Measurements from ENCODE around the gene MRTO4. TPM values are rescaled to one million over a fixed set of nuclear protein-coding genes. Genes with fewer than 3 reads are reported as not detected.

The MRTO4 gene
- total and polyA plus RNA-seq, 2 of the 13 experiments (the other 11 are each of a cell fraction or from before 2014, with no cell fraction given): 28.1 to 59.2 TPM

GRCh38 chr1:19222979-19223824 is 28.4 kb upstream of the MRTO4 start (continued):
- TF ChIP-seq ZNF512B (CRISPR knock-in tag; IDR thresholded peaks at IDR 0.05; ENCODE audit: borderline replicate concordance): no peak
- no peak for TF ChIP-seq ZZZ3 (CRISPR knock-in tag; IDR thresholded peaks at IDR 0.05; ENCODE audit: borderline replicate concordance)
- peak; percentile 59; the same call in 1 of the 2 replicates for TF ChIP-seq FOXJ3 (CRISPR knock-in tag; IDR thresholded peaks at IDR 0.05; ENCODE audit: borderline replicate concordance)
- TF ChIP-seq ARHGAP35 (CRISPR knock-in tag; IDR thresholded peaks at IDR 0.05; ENCODE audit: borderline replicate concordance): no peak
- TF ChIP-seq ARNTL (CRISPR knock-in tag; IDR thresholded peaks at IDR 0.05): no peak
- no peak for TF ChIP-seq ZFP62 (CRISPR knock-in tag; IDR thresholded peaks at IDR 0.05)
- TF ChIP-seq ZNF230 (CRISPR knock-in tag; IDR thresholded peaks at IDR 0.05): no peak
- TF ChIP-seq SMAD3 (CRISPR knock-in tag; IDR thresholded peaks at IDR 0.05): no peak
- no peak for TF ChIP-seq ZSCAN22 (CRISPR knock-in tag; IDR thresholded peaks at IDR 0.05)
- TF ChIP-seq ZNF674 (CRISPR knock-in tag; IDR thresholded peaks at IDR 0.05; ENCODE audit: low read depth): no peak
- no peak for TF ChIP-seq ATRX (CRISPR knock-in tag; IDR thresholded peaks at IDR 0.05; ENCODE audit: borderline replicate concordance)
- TF ChIP-seq ISX (CRISPR knock-in tag; conservative IDR thresholded peaks at IDR 0.05): no peak
- TF ChIP-seq HOXA9 (CRISPR knock-in tag; IDR thresholded peaks at IDR 0.05; ENCODE audit: borderline replicate concordance): no peak
- TF ChIP-seq RCOR2 (CRISPR knock-in tag; IDR thresholded peaks at IDR 0.05): no peak
- TF ChIP-seq MEIS2 (CRISPR knock-in tag; IDR thresholded peaks at IDR 0.05): no peak
- TF ChIP-seq SIX4 (CRISPR knock-in tag; IDR thresholded peaks at IDR 0.05): no peak
- TF ChIP-seq YEATS2 (CRISPR knock-in tag; IDR thresholded peaks at IDR 0.05; ENCODE audit: borderline replicate concordance): no peak; the same call in 1 of the 2 replicates
- no peak for TF ChIP-seq ZNF589 (CRISPR knock-in tag; conservative IDR thresholded peaks at IDR 0.05)
- peak; percentile 55 for TF ChIP-seq ISL2 (CRISPR knock-in tag; IDR thresholded peaks at IDR 0.05)
- no peak for TF ChIP-seq PTBP1 (IDR thresholded peaks at IDR 0.05; ENCODE audit: low read depth, low read length, poor library complexity, severe bottlenecking)
- no peak for TF ChIP-seq GLI4 (CRISPR knock-in tag; IDR thresholded peaks at IDR 0.05; ENCODE audit: borderline replicate concordance)
- no peak for TF ChIP-seq FOXP1 (IDR thresholded peaks at IDR 0.05)
- TF ChIP-seq FOXP1 (CRISPR knock-in tag; IDR thresholded peaks at IDR 0.05): peak; percentile 51; the same call in 1 of the 2 replicates
- TF ChIP-seq ETV6 (CRISPR knock-in tag; conservative IDR thresholded peaks at IDR 0.05): no peak
- TF ChIP-seq ZC3H13 (CRISPR knock-in tag; IDR thresholded peaks at IDR 0.05): no peak
- no peak for TF ChIP-seq ZNF670 (CRISPR knock-in tag; IDR thresholded peaks at IDR 0.05; ENCODE audit: borderline replicate concordance)
- no peak for TF ChIP-seq EHMT2 (IDR thresholded peaks at IDR 0.05; ENCODE audit: borderline replicate concordance, low read depth, low read length)
- no peak for TF ChIP-seq ZNF768 (CRISPR knock-in tag; IDR thresholded peaks at IDR 0.05)
- TF ChIP-seq GABPB1 (CRISPR knock-in tag; IDR thresholded peaks at IDR 0.05): peak; percentile 35; the same call in 1 of the 2 replicates
